Measurements from ENCODE around the gene SLC39A13.
A peak's percentile ranks its signal among the peaks of the same experiment; 100 is the strongest.

SLC39A13 gene

GRCh38 chr11:47407746-47408590 lies at the start of gene SLC39A13:
Gene SLC39A13, plus strand, starts transcription at chr11:47408590. Its CDS starts 1,505 bp downstream, at chr11:47410095.
- DNase-seq = peak; percentile 97

DNA sequence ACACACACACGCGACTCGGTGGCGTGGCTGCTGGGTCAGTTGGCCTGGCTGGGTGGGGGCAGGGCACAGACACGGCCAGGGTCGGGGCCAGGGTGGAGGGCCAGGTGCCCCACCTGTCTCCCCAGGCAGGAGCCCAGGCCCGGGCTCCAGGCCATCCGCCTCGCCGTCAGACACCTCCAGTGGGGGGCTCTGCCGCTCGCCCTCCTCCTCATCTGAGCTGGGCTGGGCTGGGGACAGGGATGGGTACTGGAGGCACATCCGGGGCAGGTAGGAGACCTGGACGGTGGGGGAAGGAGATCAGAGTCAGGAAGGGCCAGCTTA lies 49.7 kb upstream of the SLC39A13 start:
- no peak for DNase-seq

DNA sequence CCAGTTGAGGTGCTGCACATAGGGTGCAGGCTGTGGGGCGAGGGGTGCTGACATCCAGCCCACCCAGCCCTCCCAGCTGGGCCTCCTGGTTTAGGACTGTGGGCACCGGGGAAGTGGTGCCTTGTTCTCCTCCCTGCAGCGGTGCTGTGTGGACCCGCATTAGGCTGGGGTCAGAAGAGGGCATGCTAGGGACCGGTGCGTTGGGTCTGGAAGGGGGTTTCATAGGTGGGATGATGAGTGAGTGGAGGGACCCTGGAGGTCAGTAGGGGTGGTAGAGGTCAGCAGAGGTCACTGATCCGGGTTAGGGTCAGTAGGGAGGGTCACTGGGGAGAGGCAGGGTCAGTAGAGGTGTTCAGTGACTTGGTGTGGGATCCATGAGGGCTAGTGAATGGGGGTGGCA lies 49.2 kb upstream of the SLC39A13 start:
- no peak for DNase-seq

DNA sequence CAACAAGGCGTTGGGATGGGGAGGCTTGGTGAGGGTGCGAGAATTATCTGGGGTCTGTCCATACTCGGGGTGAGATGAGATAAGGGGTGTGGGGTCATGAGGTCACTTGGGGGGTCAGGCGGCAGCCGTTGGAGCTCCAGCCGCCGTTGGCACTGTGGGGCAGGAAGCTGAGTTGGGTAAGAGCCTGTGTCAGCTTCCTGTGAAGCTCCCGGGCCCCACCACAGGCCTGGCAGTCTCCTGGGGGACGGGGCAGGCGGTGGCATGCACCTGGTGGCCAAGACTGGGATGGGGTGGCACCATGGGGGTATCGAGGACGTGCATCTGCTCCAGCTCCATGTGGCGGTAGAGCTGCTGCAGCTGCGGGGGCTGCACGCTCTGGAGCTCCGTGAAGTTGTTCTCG lies 48.8 kb upstream of the SLC39A13 start:
- DNase-seq = no peak

- no peak for DNase-seq
Observed at GRCh38 chr11:47360341-47360740, 48.0 kb upstream of the SLC39A13 start.

- no peak for DNase-seq
Observed at GRCh38 chr11:47361419-47361818, 47.0 kb upstream of the SLC39A13 start.

- DNase-seq = no peak
Observed at GRCh38 chr11:47366020-47366490, 42.3 kb upstream of the SLC39A13 start.

DNA sequence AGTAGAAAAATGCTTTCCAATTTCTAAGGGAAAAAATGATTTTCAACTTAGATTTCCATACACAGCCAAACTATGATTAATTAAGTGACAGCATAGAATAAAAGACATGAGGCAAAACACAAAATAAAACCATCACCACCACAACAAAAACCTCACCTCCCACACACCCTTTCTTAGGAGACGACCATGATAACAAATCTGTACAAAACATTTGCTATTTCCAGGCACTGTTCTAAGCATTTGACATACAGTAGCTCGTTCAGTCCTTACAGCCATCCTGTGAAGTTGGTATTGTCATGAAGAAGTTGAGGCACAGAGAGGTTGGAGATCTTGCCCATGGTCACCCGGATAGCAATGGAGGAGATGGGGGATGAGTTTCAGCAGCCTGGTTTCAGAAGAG lies 38.7 kb upstream of the SLC39A13 start:
- no peak for DNase-seq

GRCh38 chr11:47372422-47372821 lies 36.0 kb upstream of the SLC39A13 start:
- no peak for DNase-seq

GRCh38 chr11:47373876-47374719 lies 34.3 kb upstream of the SLC39A13 start:
- DNase-seq = peak; percentile 95

GRCh38 chr11:47374720-47375019 lies 33.7 kb upstream of the SLC39A13 start:
- DNase-seq = no peak

DNA sequence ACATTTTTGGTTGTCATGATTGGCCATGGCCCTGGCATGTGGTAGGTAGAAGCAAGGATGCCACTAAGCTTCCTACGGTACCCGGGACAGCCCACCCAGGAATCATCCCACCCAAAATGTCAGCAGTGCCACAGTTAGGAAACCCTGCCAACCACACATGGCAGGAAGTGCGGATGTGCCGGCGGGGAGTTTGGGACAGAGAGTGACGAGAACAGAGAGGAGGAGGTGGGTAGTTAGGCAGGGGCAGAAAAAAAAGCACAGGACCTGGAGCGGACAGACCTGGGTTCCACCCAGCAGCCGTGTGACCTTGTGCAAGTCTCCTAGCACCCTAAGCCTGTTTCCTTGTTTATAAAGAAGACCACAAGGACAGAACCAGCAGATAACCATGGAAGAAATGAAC lies 33.4 kb upstream of the SLC39A13 start:
- no peak for DNase-seq

DNA sequence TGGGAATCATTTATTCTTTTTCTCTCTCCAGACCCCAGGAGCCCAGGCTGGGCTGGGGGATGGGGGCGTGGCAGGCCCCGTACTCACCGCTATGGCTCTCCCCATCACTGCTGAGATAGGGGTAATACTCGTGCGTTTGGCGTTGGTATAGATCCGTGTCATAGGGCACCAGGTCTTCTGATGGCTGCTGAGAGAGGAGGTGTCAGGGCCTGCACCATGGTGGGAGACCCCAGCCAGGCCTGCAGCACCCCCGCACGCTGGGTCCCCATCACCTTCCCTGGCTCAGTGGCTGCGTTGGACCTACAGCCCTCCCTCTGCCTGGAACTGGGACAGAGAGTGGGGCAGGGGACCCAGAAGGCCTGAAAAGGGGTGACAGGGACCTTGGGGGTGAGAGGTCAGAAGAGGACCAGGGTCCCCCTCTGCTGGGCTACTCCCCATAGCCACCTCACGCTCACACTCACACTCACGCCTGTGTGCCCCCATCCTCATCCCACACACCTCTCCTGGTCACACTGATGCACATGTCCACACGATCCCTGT lies 32.8 kb upstream of the SLC39A13 start:
- no peak for DNase-seq

DNA sequence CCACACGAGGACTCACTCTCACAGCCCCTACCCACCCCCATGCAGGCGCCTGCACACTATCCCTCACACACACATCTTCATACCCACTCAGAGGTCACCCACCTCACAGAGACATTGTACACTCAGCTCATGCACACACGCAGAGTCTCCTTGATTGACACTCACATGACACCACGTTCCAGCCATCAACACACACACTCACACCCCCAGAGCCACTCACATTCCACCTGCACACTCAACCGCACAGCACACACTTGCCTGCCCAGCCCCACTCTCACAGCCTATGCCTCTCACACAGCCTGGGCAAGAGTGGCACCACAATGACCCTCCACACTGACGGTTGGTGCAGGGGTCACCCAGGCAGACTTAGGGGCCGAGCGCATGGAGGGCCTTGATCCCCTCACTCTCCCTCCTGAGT lies 32.3 kb upstream of the SLC39A13 start:
- no peak for DNase-seq

DNA sequence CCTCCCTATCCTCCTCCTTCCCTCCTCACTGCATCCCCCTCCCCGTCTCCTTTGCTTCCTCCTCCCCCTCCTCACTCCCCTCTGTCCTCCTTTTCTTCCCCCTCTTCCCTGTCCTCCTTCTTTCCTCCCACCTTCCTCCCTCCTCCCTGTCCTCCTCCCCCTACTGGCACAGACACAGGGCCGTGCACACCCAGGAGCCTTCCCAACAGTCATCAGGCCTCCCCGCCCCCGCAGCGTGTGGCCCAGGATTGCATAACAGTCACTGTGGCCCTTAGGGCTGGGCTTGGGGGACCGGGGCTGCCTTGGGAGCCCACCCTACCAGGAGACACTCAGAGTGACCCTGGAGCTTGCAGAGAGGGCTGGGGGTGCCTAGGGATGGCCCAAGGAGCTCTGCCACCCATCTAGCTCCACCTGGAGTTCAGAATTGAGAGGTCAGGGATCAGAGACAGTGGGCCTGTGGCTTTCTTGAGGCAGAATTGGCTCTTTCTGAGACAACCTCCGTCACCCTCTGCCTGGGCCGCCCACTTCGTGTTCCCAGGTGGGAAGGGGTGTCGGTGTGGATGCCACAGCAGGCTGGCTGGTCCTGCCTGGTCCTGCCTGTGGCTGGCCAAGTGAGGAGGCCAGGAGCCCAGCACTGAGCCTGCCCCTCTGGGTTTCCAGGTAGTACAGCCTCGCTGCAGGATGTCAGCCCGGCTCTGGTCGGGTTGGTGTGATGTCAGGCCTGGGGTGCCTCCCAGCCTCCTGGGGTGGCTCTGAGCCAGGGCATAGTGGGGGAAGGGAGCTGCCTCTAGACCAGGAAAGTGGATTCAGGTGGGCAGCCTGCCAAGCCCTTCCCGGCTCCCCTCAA lies 31.6 kb upstream of the SLC39A13 start:
- DNase-seq = no peak

DNA sequence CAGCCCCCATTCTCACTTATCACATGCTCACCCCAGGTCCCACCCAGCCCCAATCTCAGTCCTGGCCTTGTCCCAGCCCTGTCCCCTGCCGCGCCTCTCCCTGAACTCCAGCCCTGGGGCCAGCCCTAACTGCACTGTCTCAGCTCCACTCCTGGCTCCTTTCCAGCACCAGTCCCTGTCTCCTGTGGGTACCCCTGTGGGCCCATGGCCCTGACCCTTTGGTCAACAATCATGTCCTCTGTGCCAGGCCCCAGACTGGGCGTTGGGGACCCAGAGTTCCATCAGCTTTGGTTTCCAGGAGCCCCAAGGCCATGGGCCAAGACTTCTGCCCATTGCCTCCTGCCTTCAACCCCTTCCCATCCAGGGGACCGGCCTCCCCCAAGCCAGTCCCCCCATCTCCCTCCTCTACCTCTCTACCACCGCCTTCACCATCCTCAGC lies 30.8 kb upstream of the SLC39A13 start:
- DNase-seq = no peak

DNA sequence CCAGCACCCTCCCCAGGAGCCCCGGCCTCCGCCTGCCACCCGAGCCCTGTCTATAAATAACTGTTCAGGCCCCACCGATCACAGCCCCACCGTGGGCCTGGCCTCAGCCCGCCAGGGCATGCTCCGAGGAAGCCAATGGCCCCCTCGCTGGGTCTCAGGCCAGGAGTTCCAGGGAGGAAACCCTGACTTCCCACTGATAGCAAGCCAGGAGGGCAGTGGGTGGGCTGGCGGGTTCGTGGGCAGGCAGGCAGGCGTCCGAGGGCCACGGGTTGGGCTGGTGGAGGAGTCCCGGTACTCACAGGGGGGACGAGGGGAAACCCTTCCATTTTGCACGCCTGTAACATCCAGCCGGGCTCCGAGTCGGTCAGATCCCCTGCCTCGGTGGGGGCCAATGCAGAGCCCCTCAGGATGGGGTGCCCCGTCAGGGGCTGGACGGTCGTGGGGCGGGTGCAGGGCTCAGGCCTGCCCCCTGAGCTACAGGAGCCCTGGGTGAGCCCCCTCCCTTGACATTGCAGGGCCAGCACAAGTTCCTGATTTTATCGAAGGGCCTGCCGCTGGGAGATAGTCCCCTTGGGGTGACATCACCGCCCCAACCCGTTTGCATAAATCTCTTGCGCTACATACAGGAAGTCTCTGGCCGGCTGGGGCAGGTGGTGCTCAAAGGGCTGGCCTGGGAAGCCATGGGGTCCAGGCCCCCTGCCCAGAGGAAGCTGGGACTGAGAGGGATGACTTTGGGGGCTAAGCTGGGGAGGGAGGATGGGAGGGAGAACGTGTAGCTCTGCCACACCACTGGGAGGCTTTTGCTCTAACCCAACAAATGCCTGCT lies 30.2 kb upstream of the SLC39A13 start, which contains the start of gene SPI1:
Gene SPI1 (minus strand): TSS at position 538 of the 826 bp plus-strand sequence. CDS start 194 bp downstream, at position 344.
- DNase-seq = no peak

GRCh38 chr11:47378836-47379170 lies 29.6 kb upstream of the SLC39A13 start:
- DNase-seq = no peak

DNA sequence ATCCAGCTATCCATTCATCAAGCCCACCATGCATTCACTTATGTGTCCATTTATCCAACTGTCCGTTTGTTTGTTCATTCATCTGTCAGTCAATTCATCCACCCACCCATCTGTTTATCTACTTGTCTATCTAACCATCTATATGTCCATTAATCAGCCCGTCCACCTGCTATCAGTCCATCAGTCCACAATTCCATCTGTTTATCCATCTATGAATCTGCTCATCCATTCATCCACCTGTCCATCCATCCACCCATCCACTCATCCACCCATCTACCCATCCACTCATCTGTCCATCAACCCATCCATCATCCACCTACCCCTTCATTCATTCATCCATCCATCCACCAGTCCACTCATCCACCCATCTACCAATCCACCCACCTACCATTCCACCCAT lies 29.1 kb upstream of the SLC39A13 start:
- no peak for DNase-seq

DNA sequence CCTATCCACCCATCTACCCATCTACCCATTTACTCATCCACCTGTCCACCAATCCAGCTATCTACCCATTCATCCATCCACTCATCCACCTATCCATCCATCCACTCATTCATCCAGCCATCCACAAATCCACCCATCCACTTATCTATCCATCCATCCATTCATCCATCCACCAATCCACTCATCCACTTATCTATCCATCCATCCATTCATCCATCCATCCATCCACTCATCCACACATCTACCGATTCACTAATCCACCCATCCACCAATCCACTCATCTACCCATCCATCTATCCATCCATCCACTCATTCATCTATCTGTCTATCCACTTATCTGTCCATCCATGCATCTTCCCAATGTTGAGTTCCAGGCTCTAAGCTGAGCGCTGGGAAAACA lies 28.3 kb upstream of the SLC39A13 start:
- DNase-seq = no peak

DNA sequence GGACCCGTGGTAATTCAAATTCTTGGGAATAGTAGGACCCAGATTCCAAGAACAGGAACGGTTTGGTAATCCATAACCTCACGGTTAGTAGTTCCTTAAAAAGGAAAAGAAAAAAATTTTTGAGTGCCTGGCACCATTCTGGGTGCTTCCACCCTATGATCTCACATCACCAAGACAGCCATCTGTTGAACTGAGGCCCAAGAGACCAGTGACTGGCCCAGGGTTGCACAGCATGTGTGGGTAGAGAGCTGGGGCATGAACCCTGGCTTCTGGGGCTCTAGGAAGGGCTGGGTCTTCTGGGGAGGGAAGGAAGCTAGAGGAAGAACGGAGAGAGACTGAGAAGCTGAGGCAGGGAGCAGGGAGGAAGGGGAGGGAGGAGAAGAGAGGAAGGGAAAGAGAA lies 25.3 kb upstream of the SLC39A13 start:
- no peak for DNase-seq

- no peak for DNase-seq
Observed at GRCh38 chr11:47384498-47384897, 23.9 kb upstream of the SLC39A13 start.

All from activated effector memory CD4-positive, alpha-beta T cell treated with anti-CD3 and anti-CD28 coated beads, Interleukin-2, amount 50 U/mL, for 16 hours (primary cell).